ENCODE measurements around the gene CIDEC.
"Not testable (repeated sequence)": the region's sequence is repeated elsewhere in the genome, so short reads cannot be mapped to it uniquely, and the experiment has no call there.

Gene CIDEC

GRCh38 chr3:9875448-9875847 is 4.6 kb downstream of the CIDEC start:
- Histone ChIP-seq H3K36me3 (ENCODE audit: control insufficient read depth, insufficient read depth, low read length) (no peaks in the 10 kb centered on the region), H3K4me3 (replicated peaks; ENCODE audit: low read depth, low read length) (no peak overlapping the region), H3K27me3 (replicated peaks; ENCODE audit: control insufficient read depth, insufficient read depth, low read length) (no peaks in the 10 kb centered on the region)
- no peak for DNase-seq (ENCODE audit: extremely low read depth, insufficient read length)
- TF ChIP-seq, protein P1, sequence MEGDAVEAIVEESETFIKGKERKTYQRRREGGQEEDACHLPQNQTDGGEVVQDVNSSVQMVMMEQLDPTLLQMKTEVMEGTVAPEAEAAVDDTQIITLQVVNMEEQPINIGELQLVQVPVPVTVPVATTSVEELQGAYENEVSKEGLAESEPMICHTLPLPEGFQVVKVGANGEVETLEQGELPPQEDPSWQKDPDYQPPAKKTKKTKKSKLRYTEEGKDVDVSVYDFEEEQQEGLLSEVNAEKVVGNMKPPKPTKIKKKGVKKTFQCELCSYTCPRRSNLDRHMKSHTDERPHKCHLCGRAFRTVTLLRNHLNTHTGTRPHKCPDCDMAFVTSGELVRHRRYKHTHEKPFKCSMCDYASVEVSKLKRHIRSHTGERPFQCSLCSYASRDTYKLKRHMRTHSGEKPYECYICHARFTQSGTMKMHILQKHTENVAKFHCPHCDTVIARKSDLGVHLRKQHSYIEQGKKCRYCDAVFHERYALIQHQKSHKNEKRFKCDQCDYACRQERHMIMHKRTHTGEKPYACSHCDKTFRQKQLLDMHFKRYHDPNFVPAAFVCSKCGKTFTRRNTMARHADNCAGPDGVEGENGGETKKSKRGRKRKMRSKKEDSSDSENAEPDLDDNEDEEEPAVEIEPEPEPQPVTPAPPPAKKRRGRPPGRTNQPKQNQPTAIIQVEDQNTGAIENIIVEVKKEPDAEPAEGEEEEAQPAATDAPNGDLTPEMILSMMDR (IDR thresholded peaks at IDR 0.05; ENCODE audit: insufficient read depth, low read length, poor library complexity, severe bottlenecking): no peak

- not testable (repeated sequence) for DNase-seq (ENCODE audit: extremely low read depth, insufficient read length); H3K4me3 ChIP-seq (replicated peaks; ENCODE audit: low read depth, low read length); H3K36me3 ChIP-seq (ENCODE audit: control insufficient read depth, insufficient read depth, low read length); H3K27me3 ChIP-seq (replicated peaks; ENCODE audit: control insufficient read depth, insufficient read depth, low read length)
Measured at GRCh38 chr3:9872067-9872466, 8.0 kb downstream of the CIDEC start.

DNA sequence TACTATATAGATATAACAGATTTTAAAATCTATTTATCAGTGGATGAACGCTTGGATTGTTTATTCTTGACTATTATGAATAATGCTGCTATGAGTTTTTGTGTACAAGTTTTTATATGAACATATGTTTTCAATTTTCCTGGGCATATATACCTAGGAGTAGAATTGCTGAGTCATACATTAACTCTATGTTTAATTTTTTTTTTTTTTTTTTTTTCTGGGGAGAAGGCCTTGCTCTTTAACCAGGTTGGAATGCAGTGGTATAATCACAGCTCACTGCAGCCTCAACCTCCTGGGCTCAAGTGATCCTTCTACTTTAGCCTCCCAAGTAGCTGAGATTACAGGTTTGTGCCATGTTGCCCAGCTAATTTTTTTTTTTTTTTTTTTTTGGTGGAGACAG is 9.1 kb downstream of the CIDEC start:
- no peaks in the 10 kb centered on the region for H3K27me3 ChIP-seq (replicated peaks; ENCODE audit: control insufficient read depth, insufficient read depth, low read length)
- H3K36me3 ChIP-seq (ENCODE audit: control insufficient read depth, insufficient read depth, low read length): no peaks in the 10 kb centered on the region
- TF ChIP-seq, protein P1 (IDR thresholded peaks at IDR 0.05; ENCODE audit: insufficient read depth, low read length, poor library complexity, severe bottlenecking): no peak
- no peak for DNase-seq (ENCODE audit: extremely low read depth, insufficient read length)
- no peak overlapping the region for H3K4me3 ChIP-seq (replicated peaks; ENCODE audit: low read depth, low read length)

DNA sequence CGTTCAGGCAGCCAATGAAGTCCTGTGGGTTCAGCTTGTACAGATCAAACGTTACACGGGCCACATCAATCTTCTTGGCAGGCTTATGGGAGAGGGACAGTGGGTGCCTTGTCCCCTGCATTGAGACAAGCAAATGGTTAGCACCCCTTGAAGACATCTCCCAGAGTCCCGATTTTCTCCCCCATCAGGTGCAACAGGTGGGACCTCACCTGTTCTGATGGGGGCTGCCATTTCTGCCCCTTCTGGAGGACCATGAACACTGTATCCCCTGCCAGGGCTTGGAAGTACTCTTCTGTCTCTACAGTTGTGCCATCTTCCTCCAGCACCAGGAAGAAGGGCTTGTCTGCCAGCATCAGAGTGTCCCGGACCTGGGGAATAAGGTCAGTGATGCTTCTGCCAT is 10.1 kb downstream of the CIDEC start:
- Histone ChIP-seq H3K4me3 (replicated peaks; ENCODE audit: low read depth, low read length) (no peak overlapping the region), H3K27me3 (replicated peaks; ENCODE audit: control insufficient read depth, insufficient read depth, low read length) (no peaks in the 10 kb centered on the region), H3K36me3 (ENCODE audit: control insufficient read depth, insufficient read depth, low read length) (no peaks in the 10 kb centered on the region)
- no peak for DNase-seq (ENCODE audit: extremely low read depth, insufficient read length)
- TF ChIP-seq, protein P1 (IDR thresholded peaks at IDR 0.05; ENCODE audit: insufficient read depth, low read length, poor library complexity, severe bottlenecking): no peak

DNA sequence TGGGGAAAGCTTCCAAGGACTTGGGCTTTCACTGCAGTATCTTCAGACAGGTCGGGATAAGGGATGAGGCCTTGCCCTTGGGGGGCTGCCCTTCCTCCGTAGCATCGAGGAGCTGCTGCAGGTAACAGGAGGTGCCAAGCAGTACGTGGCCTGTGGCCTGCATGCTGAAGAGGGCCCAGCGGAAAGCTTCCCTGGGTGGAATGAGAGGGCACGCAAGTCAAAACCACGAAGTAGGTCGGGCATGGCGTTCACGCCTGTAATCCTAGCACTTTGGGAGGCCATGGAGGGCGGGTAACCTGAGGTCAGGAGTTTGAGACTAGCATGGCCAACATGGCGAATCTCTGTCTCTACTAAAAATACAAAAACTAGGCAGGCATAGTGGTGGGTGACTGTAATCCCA is 12.9 kb downstream of the CIDEC start:
- H3K27me3 ChIP-seq (replicated peaks; ENCODE audit: control insufficient read depth, insufficient read depth, low read length): no peaks in the 10 kb centered on the region
- no peak for DNase-seq (ENCODE audit: extremely low read depth, insufficient read length)
- H3K36me3 ChIP-seq (ENCODE audit: control insufficient read depth, insufficient read depth, low read length): no peaks in the 10 kb centered on the region
- H3K4me3 ChIP-seq (replicated peaks; ENCODE audit: low read depth, low read length): no peak overlapping the region
- TF ChIP-seq, protein P1 (IDR thresholded peaks at IDR 0.05; ENCODE audit: insufficient read depth, low read length, poor library complexity, severe bottlenecking): no peak

- Histone ChIP-seq H3K27me3 (replicated peaks; ENCODE audit: control insufficient read depth, insufficient read depth, low read length) (no peaks in the 10 kb centered on the region; the same call in 1 of the 2 replicates), H3K4me3 (replicated peaks; ENCODE audit: low read depth, low read length) (no peak overlapping the region), H3K36me3 (ENCODE audit: control insufficient read depth, insufficient read depth, low read length) (no peaks in the 10 kb centered on the region)
- DNase-seq (ENCODE audit: extremely low read depth, insufficient read length): no peak
- TF ChIP-seq, protein P1 (IDR thresholded peaks at IDR 0.05; ENCODE audit: insufficient read depth, low read length, poor library complexity, severe bottlenecking): no peak
Measured at GRCh38 chr3:9866639-9867038, 13.4 kb downstream of the CIDEC start.

DNA sequence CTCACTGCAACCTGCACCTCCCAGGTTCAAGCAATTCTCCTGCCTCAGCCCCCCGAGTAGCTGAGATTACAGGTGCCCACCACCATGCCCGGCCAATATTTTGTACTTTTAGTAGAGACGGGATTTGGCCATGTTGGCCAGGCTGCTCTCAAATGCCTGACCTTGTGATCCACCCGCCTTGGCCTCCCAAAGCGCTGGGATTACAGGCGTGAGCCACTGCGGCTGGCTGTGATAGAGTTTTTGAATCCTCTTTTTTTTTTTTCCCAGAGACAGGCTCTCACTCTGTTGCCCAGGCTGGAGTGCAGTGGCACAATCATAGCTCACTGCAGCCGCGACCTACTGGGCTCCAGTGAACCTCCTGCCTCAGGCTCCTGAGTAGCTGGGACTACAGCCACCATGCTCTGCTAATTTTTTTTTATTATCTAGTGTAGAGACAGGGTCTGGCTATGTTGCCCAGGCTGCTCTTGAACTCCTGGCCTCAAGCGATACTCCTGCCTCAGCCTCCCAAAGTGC is 14.9 kb downstream of the CIDEC start:
- H3K27me3 ChIP-seq (replicated peaks; ENCODE audit: control insufficient read depth, insufficient read depth, low read length); H3K4me3 ChIP-seq (replicated peaks; ENCODE audit: low read depth, low read length); H3K36me3 ChIP-seq (ENCODE audit: control insufficient read depth, insufficient read depth, low read length); DNase-seq (ENCODE audit: extremely low read depth, insufficient read length): not testable (repeated sequence)

Data from GM06990 (cell line).